Measurements from ENCODE around the gene CILP.

The CILP gene

DNA sequence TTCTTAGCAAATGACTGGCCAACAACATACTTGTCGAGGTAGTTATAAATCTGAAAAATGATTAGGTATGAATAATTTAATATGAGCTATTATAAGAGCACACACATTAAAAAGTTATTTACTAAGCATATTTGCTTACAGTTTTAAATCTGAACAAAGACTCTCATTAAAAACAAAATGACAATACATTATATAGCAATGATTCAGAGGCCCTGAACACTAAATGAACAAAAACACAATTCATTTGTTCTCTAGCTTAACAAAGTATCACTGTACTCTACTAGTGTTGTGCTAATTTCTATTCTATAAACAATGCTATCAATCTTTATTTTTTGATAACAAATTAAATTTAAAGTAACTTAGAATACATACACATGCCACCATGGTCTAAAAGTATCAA is 47.1 kb downstream of the CILP start:
- no peak overlapping the region for H3K9ac ChIP-seq
- no peak for TF ChIP-seq Cebpa-rat (IDR thresholded peaks at IDR 0.05)
- H3K27me3 ChIP-seq = no peaks in the 10 kb centered on the region
- H3K27ac ChIP-seq = no peak overlapping the region
- no peaks in the 10 kb centered on the region for H3K4me1 ChIP-seq
- no peak overlapping the region for H3K4me2 ChIP-seq
- peaks cover 91% of the 10 kb centered on the region for H4K20me1 ChIP-seq
- no peak overlapping the region for H3K4me3 ChIP-seq
- peaks cover 80% of the 10 kb centered on the region for H3K36me3 ChIP-seq
- H3K9me3 ChIP-seq = no peaks in the 10 kb centered on the region

DNA sequence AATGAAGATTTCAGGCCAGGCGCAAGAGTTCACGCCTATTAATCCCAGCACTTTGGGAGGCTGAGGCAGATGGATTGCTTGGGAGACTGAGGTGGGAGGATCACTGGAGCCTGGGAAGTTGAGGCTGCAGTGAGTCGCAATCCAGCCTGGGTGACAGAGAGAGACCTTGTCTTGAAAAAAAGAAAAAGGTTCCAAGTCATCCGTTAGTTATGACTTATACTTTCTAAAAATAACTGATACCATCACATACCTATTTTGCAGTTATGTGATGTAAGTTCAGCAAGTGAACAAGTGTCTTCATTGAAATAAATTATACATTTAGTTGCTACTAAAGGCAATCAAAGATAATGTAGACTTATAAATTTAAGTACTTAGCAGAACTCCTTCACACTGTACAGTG is 48.2 kb downstream of the CILP start:
- no peaks in the 10 kb centered on the region for H3K4me1 ChIP-seq
- H3K4me2 ChIP-seq = no peak overlapping the region
- peaks cover 93% of the 10 kb centered on the region for H4K20me1 ChIP-seq
- H3K36me3 ChIP-seq = peaks cover 86% of the 10 kb centered on the region
- H3K27me3 ChIP-seq = no peaks in the 10 kb centered on the region
- no peak overlapping the region for H3K9ac ChIP-seq
- no peak overlapping the region for H3K4me3 ChIP-seq
- no peaks in the 10 kb centered on the region for H3K9me3 ChIP-seq
- no peak for TF ChIP-seq Cebpa-rat (IDR thresholded peaks at IDR 0.05)
- H3K27ac ChIP-seq = no peak overlapping the region

DNA sequence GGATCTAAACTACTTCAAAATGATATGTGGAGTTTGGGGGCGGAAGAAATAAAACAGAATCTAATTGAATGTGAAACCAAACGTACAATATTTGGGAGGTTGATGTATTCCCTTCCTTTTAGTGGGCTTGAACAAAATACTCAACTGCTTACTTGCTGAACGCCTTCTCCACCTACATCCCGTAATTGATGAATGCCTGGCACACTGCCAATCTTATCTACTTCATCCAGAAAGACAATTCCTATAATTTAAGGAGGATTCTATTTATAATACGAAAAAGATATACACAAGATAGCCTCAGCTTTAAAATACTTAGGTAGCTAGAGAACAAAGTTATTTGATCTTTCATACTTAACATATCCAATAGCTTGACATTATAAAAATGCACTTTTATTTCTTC is 54.6 kb downstream of the CILP start:
- H4K20me1 ChIP-seq = peaks cover 43% of the 10 kb centered on the region
- H3K36me3 ChIP-seq = peaks cover 90% of the 10 kb centered on the region

DNA sequence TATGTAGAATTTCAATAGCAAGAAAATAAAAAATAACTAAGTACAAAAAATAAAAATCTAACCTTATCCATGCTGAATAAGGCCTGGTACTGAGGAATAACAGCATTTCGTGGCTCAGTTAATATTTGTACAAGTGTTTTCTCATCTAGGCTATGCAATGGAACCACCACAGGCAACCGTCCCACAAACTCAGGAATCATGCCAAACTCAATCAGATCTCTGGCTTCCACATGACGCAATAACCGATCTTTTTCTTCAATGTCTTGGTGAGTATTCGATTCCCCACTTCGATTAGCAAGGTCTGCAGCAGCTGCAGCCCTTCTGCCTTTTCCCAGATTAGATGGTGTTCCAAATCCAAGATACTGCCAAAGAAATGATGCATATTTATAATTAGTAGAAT is 56.6 kb downstream of the CILP start:
- Histone ChIP-seq H3K4me3 (no peak overlapping the region), H4K20me1 (peaks cover 24% of the 10 kb centered on the region), H3K9ac (no peak overlapping the region), H3K4me2 (no peak overlapping the region), H3K27ac (no peak overlapping the region), H3K4me1 (no peaks in the 10 kb centered on the region), H3K27me3 (no peaks in the 10 kb centered on the region), H3K36me3 (peaks cover 98% of the 10 kb centered on the region), H3K9me3 (no peaks in the 10 kb centered on the region)
- TF ChIP-seq Cebpa-rat (IDR thresholded peaks at IDR 0.05) = peak; percentile 49; the same call in 1 of the 2 replicates

More for the DNA sequence above, 54.6 kb downstream of the CILP start:
- no peak for TF ChIP-seq Cebpa-rat (IDR thresholded peaks at IDR 0.05)
- no peak overlapping the region for H3K4me2 ChIP-seq
- H3K4me1 ChIP-seq = no peaks in the 10 kb centered on the region
- H3K9ac ChIP-seq = no peak overlapping the region
- no peaks in the 10 kb centered on the region for H3K9me3 ChIP-seq
- no peak overlapping the region for H3K4me3 ChIP-seq
- no peak overlapping the region for H3K27ac ChIP-seq
- H3K27me3 ChIP-seq = no peaks in the 10 kb centered on the region

DNA sequence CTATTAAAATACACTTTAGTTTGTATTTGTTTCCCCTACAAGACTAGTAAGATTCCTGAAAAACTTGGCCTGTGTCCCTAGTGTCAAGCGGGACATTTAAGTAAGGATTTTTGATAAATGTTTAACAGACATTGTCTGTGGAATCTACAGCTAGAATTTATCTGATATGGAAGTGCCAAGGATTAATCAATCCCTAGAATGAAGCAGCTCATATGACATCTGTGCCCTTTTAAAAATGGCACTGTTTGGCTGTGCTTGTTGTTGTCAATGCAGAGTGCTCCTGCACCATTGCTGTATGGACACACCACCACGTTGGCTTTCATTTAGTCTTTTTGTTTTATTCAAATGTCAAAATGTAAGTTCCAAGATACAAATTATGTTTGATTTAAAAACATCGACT is 63.4 kb downstream of the CILP start:
- no peak for TF ChIP-seq Cebpa-rat (IDR thresholded peaks at IDR 0.05)
- H3K27ac ChIP-seq = no peak overlapping the region
- H3K4me3 ChIP-seq = no peak overlapping the region
- no peak overlapping the region for H3K4me2 ChIP-seq
- H3K36me3 ChIP-seq = peaks cover 75% of the 10 kb centered on the region
- no peak overlapping the region for H3K9ac ChIP-seq
- no peaks in the 10 kb centered on the region for H4K20me1 ChIP-seq
- H3K27me3 ChIP-seq = no peaks in the 10 kb centered on the region
- no peaks in the 10 kb centered on the region for H3K9me3 ChIP-seq
- H3K4me1 ChIP-seq = no peaks in the 10 kb centered on the region

DNA sequence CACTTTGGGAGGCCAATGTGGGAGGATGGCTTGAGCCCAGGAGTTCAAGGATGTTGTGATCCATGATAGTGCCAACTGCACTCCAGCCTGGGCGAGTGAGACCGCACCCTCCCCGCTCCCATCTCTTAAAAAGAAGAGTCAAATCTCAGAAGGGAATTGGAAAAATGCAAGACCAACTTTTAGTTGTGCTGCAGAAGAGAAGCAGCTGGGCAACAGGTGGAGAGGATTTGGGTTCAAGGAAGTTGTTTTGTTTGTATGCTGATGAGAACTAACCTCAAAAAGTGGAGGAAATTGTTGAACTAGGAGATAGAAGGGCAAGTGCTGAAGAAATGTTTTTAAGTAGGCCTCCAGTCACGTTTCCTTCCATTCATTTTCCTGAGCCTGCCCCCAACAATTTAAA is 64.8 kb downstream of the CILP start:
- Histone ChIP-seq H3K9ac (no peak overlapping the region), H3K4me3 (no peak overlapping the region), H3K27me3 (no peaks in the 10 kb centered on the region), H3K36me3 (peaks cover 61% of the 10 kb centered on the region), H3K27ac (no peak overlapping the region), H3K4me1 (no peaks in the 10 kb centered on the region), H3K4me2 (no peak overlapping the region), H4K20me1 (no peaks in the 10 kb centered on the region), H3K9me3 (no peaks in the 10 kb centered on the region)
- TF ChIP-seq Cebpa-rat (IDR thresholded peaks at IDR 0.05) = no peak

All from BLaER1 (cell line).